ENCODE data around the gene ATOH8.

DNA sequence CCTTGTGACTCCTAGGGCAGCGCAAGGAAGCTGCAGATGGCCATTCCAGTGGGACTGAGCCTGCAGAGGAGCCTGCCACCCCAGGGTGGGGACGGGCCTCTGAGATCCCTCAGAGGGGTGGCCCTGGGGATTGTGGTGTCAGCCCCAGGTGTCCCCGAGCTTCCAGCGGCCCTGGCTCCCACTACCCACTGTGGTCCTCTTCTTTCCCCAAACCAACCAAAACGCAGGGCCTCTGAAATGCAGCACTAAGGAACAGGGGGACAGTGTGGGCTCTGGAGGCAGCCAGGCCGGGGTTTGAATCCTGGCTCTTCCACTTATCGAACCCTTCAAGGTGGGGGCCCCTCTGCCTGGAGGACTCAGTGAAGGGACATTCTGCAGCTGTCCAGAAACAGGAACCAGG, 32.7 kb downstream of the ATOH8 start:
- TF ChIP-seq, protein P1, sequence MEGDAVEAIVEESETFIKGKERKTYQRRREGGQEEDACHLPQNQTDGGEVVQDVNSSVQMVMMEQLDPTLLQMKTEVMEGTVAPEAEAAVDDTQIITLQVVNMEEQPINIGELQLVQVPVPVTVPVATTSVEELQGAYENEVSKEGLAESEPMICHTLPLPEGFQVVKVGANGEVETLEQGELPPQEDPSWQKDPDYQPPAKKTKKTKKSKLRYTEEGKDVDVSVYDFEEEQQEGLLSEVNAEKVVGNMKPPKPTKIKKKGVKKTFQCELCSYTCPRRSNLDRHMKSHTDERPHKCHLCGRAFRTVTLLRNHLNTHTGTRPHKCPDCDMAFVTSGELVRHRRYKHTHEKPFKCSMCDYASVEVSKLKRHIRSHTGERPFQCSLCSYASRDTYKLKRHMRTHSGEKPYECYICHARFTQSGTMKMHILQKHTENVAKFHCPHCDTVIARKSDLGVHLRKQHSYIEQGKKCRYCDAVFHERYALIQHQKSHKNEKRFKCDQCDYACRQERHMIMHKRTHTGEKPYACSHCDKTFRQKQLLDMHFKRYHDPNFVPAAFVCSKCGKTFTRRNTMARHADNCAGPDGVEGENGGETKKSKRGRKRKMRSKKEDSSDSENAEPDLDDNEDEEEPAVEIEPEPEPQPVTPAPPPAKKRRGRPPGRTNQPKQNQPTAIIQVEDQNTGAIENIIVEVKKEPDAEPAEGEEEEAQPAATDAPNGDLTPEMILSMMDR (IDR thresholded peaks at IDR 0.05; ENCODE audit: borderline replicate concordance, extremely low read depth, low read length, poor library complexity, severe bottlenecking), result no peak
- TF ChIP-seq EZH2 (IDR thresholded peaks at IDR 0.05; ENCODE audit: borderline replicate concordance, low read depth, low read length, severe bottlenecking), result no peak

All from DND-41 (cell line).